SIG-M5 treated with dmso at 0.1 percent for 504 hours (cell line): Measurements from ENCODE around the gene NEURL3.
"Not testable (repeated sequence)": the region's sequence is repeated elsewhere in the genome, so short reads cannot be mapped to it uniquely, and the experiment has no call there.

Experiments
- DNase-seq: peaks from one replicate; lab custom pipeline; 2025; ENCODE audit not compliant: unreplicated experiment; lab: John Stamatoyannopoulos, UW

Gene NEURL3, protein sequence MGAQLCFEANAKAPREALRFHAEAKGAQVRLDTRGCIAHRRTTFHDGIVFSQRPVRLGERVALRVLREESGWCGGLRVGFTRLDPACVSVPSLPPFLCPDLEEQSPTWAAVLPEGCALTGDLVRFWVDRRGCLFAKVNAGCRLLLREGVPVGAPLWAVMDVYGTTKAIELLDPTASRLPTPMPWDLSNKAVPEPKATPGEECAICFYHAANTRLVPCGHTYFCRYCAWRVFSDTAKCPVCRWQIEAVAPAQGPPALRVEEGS

GRCh38 chr2:96505231-96505889 lies at the start of gene NEURL3:
Gene NEURL3, minus strand, starts transcription at chr2:96505357. Its CDS starts 71 bp downstream, at chr2:96505286.
- no peak for DNase-seq

DNA sequence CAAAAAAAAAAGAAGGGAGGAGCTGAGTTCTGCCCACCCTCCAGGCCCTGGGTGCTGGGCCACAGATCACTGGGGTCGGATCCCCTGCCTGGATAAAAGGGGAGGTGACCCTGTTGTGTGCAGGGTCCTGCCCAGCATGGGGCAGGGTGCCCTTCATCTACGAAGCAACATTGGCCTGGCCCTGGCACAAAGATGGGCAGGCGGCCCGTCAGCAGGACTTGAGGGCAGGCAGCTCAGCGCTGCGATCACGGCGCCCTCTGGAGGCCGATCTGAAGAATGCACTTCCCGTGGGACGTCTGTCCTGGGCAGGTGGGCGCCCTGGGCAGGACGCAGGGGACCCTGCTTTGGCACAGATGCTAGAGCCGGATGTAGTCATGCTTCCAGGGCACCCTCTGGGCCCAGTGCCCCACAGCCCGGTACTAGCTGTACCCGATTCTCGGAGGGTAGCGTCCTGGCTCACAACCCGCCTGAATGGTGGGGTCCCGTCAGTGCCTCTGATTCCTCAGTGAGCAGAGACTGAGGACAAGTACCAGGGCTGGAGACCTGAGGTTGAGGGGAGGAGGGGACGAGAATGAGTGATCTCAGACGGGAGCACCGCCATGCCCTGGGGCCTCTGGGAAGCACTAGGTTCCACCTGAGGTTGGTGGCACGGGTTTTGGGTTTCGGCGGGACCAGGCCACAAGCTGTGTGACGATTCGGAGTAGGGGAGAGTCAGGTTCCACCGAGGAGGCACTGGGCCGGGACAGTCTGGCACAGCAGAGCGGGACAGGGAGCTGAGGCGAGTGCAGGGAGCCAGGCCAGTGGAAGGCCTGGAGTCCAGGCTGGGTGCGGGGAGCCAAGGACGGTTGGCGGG lies 49.4 kb upstream of the NEURL3 start:
- peak; percentile 15 for DNase-seq

DNA sequence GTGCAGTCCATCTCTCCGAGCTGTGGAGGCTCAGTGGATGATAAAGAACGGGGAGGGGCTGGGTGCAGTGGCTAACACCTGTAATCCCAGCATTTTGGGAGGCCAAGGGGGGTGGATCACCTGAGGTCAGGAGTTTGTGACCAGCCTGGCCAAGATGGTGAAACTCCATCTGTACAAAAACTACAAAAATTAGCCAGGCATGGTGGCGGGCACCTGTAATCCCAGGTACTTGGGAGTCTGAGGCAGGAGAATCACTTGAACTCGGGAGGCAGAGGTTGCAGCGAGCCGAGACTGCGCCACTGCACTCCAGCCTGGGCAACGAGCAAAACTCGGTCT lies 48.8 kb upstream of the NEURL3 start:
- DNase-seq, result not testable (repeated sequence)

DNA sequence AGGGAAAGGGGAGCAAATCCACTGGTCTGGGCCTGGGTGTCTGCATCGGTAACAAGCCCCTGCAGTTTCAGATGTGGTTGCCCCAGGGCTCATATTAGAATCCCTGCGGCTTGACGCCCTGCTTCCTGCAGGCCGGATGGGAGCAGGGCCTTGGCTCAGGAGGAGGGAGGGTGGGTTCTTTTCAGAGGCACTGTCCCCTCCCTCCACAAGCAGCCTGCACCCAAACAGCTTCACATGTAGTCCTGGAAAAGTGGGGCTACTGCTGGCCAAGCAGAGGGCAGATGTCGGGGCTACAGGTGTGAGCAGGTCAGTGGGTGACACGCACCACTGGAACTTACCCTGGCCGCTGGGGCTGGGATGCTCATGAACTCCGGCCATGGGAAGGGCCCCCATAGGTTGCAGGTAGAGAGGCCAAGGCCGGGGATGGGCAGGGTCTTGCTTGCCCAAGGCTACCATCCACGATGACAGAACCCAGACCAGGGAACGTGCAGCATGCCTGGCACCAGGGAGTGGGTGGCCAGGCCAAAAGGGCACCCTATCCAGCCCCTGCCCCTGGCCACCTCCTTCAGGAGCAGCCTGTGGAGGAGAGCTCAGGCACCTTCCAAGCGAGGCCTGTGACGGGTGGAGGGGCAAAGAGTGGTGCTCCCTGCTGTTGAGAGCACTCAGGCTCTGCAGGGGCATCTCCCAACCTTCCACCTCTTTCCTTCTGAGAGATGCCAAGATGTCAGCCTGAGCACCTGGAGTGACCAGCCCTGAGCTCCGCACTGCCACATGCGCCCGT lies 48.2 kb upstream of the NEURL3 start:
- no peak for DNase-seq

- no peak for DNase-seq
Observed at GRCh38 chr2:96552315-96553175, 47.4 kb upstream of the NEURL3 start.

GRCh38 chr2:96551605-96552314 lies 46.6 kb upstream of the NEURL3 start:
- DNase-seq, result no peak

GRCh38 chr2:96550787-96551604 lies 45.8 kb upstream of the NEURL3 start:
- no peak for DNase-seq

DNA sequence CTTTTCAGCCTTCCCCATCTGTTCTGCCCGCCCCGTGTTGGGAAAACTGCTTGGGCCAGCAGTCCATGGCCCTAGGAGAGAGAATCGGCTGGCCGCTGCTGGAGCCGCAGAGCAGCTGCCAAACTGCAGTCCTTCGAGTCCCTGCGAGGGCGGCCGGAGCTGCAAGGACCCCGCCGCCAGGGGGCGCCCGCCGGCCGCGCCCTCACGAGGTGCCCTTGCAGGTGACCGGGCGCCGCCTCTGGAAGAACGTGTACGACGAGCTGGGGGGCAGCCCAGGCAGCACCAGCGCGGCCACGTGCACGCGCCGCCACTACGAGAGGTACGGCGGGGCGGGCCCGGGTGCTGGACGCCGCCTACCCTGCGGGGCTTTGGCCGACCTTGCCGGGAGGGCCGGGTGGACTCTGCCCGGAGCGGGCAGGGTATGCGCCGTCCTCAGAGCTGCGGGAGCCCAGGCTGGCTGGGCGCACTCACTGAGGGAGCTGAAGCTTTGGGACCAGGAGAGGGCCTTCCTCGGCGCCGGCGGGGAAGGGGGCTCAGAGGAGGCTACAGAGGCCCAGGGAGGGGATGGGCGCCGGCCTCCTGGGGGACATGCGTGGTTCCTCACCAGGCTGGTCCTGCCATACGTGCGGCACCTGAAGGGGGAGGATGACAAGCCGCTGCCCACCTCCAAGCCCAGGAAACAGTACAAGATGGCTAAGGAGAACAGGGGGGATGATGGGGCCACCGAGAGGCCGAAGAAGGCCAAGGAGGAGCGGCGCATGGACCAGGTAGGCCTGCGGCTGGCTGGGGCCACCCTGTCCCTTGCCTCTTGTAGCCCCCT lies 45.0 kb upstream of the NEURL3 start:
- DNase-seq, result peak; percentile 32

DNA sequence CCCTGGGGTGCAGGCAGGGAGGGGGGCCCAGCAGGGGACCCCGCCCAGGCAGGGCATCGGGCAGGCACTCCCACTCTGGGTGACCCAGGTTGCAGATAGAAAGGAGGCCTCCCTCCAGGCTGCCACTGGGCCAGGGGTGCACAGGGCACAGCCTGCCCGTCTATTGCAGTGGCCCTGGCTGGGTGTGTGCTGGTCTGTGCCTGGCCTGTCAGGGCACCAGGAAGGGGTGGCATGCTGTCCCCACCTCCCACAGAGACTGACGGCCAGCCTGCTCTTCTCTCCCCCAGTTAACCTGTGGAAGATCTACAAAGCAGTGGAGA lies 44.3 kb upstream of the NEURL3 start:
- DNase-seq, result no peak

- no peak for DNase-seq
Observed at GRCh38 chr2:96548558-96549465, 43.7 kb upstream of the NEURL3 start.

DNA sequence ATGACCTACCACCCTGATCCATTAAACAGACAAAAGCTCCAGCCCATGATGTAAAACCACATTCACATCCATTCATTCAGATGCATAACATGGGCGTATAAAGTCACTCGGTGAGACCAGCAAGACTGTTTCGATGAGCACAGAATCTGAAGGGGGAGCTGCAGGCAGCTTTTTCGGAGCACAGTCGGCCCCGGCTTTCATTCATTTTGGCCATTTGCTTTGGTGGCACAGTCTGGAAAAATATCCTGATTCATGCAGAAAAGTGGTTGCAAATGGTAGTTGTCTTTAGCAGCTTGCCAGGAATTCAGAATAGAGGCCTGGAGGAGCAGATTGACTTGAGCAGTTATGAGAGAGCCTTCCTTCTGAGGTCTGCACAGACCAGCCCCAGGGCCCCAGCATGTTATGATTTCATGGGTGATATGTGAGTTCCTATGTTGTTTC lies 42.6 kb upstream of the NEURL3 start:
- no peak for DNase-seq

DNA sequence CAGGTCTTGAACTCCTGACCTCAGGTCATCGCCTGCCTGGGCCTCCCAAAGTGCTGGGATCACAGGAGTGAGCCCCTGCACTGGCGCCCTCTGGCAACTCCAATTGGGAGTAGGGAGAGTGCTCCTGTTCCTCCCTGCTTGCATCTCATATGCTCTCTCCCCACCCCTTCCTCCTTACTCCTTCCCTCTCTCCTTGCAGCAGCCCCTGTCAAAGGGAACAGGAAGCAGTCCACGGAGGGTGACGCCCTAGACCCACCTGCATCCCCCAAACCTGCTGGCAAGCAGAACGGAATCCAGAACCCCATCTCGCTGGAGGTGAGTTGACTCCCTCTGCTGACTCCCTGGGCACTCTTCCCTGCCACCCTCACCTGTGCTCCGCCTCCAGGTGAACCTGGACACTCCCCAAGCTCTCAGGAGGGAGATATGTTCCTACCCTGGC lies 42.1 kb upstream of the NEURL3 start:
- DNase-seq, result no peak

DNA sequence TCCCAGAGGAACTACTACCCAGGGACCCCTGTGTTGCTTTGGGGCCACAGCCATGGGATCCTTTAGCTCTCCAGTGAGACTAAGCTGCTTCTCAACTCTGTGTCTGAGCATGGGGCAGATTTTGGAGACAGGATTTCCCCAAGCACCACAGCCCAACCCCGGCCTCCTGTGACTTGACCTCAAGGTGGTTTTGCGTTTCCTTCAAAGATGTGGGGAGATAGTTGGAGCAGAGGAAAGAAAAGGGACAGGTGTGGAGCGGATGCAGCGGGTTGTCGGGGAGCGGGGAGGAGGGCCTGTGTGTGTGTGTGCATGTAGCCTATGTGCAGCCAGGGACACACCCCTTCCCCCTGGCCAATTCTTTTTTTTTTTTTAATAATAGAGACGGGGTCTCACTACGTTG lies 41.6 kb upstream of the NEURL3 start:
- DNase-seq, result no peak

- no peak for DNase-seq
Observed at GRCh38 chr2:96546321-96546720, 41.2 kb upstream of the NEURL3 start.

GRCh38 chr2:96542357-96542977 lies 37.3 kb upstream of the NEURL3 start:
- no peak for DNase-seq

GRCh38 chr2:96541398-96542152 lies 36.4 kb upstream of the NEURL3 start:
- no peak for DNase-seq
